Measurements from ENCODE around the gene TBXA2R.
"Not testable (repeated sequence)": the region's sequence is repeated elsewhere in the genome, so short reads cannot be mapped to it uniquely, and the experiment has no call there.

Gene TBXA2R

DNA sequence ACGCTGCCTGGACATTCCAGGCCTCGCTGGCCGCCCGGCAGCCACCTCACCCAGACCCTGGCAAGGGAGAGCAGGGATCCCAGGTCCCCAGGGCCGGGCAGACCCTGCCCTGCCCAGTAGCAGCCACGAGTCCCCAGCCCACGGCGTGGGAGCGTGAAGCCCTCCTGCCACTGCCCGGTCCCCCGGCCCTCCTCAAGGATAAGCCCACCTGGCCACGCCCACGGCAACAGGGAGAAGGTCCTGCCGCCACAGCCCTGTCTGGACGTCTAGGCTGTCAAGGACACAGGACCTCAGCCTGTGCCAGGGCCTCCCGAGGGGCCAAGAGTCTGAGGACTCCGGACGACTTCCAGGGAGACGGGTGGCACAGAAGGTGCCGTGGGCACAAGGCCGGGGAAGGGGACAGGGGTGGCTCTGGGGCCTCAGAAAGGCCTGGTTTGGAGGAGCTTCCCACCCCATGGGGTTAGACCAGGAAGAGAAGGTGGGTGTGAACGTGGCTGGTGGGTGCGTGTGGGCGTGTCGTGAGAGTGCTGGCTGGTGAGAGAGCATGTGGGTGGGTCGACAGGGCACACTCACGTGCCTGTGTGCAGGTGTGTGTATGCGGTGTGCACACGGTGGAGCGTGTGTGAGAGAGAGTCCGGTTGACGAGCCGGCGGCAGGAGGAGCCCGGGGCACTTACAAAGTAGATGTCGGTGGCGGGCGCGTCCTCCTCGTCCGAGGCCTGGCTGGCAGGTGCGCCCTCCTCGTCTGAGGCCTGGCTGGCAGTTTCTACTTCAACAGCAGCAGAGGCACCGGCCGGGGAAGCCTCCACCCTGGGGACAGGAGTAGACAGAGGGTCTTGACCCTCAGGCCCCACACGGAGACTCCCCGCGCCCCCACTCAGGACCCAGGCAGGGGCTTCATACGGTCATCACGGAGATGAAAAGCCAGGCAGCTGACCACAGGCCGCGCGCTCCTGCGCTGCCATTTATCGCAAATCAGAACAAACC lies 31.8 kb upstream of the TBXA2R start:
- no peak for DNase-seq

DNA sequence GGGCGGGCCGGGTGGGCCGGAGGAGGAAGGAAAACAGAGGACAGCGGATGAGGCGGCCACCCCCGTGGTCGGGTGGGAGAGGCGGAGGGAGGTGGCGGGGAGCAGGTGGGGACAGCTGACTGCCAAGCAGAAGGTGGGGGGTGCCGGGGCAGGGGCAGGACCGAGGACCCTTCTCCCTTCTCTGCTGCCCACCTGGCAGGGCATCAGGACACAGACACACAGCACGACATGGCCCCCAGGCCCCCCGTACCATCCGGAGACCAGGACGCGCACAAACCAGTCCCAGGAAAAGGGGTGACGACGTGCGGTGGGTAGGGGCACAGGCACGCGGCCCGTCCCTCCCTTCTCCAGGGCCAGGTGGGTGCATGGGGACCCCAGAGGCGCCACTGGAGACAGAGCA lies 30.9 kb upstream of the TBXA2R start:
- no peak for DNase-seq

DNA sequence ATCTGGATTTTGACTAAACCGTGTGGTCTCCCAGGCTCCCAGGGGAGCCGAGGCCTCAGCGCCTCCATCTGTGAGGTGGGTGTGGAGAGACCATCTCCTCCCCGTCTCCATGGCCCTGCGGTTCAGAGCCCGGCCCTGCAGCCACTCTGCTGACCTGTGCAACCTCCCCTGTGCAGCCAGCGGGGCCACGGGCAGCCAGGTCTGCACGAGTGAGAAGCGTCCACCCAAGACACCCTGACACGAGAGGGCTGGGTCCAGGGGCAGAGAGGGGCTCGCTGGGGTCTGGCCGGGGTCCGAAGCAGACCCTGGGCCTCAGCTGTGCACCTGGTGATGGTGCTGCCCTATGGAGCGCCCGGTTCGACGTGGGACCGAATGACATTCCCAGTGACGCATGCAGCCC lies 30.3 kb upstream of the TBXA2R start:
- no peak for DNase-seq

DNA sequence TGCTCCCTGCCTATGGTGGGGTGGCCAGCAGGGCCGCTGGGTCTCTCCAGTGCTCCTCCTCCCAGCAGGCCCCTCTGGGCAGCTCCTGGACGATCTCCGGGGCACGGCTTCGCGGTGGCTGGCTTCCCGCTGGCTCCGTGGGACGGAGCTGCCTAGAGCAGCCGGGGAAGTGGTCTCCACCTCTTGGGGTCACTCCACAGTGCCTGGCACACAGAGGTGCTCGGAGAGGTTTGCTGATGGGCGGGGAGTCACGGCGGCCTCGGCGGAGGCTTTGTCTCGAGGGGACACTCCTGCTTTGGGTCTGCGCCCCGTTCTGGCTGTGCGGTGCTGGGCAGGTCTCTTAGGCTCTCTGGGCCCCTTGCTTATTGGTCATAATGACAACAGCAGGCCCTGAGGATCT lies 29.8 kb upstream of the TBXA2R start:
- no peak for DNase-seq

DNA sequence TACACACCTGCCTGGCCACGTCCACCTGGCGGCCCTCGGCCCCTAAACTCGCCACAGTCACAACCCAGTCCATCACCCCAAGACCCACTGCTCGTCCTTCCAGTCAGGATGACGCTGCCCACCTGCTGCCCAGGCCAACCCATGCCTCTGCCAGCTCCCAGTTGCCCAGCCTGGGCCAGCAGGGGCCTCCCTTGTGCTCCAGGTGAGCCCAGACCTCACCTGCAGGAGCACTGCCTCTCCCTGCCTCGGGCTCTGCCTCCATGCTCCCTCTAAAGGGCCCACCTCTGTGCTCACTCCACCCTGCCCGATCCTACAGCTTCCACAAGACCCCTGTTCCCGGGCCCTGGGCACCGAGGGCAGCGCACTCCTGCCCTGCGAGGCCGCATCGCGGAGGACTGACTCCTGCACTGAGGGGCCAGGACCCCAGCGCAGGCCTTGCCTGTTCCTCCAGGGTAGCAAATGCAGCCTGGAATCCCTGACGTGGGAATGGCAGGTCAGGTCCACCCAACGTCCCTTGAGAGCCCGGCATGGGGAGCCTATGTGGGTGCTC lies 27.9 kb upstream of the TBXA2R start:
- DNase-seq: no peak

DNA sequence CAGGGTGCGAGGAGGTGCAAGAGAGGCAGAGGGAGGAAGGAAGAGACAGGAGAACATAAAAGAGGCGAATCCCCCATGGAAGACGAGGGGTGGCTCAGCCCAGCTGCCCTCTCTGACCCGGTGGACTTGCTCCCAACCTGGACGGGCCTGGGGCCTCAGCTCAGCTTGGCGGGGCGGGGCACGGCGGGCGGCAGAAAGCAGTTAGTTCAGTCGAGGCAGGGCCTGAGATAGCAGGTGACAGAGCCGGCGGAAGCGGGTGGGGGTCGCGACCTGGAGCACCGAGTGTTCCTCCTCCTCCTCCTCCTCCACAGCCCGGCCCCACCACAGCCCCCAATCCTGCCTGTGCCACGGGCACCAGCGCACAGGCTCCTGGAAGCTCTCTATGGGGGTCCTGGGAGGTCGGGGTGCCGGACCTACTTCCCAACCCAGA lies 26.9 kb upstream of the TBXA2R start:
- no peak for DNase-seq

DNA sequence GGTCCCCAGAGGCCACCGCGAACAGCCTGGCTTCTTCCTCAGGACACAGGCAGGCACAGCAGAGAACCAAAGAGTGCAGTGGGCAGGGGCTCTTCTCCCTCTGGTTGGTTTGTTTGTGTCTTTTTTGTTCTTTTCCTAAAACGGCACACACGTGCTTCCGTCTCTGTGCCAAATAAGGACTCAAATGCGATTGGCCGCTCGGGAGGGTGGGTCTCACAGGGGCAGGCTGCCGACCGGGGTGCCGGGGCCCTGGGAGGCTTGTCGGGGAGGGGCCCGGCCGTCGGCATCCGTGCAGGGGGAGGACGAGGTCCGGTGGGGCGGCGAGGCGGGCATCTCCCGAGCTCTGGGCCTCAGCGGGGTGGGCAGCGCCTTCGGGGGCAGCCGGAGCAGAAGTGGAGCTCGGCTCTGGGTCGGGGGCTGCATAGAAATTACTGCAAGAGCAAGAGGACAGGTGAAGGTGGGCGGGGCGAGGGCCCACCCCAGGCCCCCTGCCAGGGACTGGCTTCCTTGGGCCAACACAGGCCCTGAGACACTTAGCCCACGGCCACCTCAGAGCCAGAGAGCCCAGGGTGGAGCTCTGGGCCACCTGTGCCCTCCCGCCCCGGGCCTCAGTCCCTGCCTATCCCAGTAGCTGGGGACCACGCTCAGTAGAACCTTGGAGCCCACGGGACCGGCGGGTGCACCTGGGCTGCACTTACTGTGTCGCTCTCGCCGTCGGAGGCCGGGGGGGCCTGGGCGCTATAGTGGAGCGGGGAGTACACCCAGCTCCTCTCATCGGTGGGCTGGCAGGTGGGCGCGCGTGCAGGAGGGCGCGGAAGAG lies 26.3 kb upstream of the TBXA2R start:
- DNase-seq: no peak

DNA sequence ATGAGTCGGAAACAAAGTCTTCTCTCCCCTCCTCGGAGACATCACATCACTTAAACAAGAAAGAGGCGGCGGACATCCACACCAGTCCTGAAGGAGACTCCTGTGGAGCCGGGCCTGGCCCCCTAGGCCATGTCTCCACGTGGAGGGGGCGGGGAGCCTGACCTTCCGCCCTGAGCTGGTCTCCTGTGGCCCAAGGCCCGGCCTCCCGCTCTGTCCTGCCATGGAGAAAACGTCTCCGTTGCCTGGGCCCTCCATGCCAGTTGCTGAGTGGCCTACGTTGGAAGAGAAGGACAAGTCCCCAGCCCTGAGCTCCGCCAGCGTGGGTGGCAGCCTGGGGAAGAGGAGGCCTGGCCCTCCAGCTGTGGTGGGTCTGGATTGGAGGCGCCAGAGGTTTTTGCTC lies 25.4 kb upstream of the TBXA2R start:
- no peak for DNase-seq

DNA sequence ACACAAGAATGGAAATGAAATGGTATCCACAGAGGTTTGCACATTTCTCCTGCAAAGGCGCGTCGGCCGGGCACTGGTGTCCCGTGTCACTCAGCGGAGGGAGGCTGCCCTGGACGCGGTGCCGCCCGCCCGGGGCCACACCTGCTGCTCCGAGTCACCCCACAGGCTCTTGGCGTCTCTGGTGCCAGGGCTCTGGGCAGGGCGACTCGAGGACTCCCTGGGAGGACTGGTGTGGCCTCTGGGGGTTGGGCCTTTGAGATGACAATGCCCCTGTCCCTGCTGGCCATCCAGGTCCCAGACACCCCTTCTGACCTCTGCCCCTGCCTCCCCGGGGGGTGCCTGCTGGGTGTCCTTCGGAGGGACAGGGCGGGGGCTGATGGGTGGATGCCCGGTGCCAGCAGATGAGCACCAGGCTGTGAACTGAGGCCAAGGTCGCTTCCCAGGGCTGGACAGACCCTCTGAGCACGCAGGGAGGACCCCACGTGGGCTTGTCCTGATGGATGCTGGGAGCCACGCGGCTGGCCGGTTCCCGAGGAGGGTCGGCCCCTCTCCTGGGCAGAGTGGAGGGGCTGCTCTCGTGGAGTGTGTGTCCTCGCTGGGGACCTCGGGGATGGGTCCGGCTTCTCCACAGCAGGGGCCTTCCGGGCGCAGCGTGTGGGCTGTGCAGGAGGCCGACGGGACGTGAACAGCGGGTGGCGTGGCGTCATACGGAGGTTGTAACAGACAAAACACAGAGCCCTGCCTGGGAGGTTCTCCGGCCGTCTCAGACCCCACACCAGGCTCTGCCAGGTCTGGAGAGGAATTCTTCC lies 24.6 kb upstream of the TBXA2R start:
- DNase-seq: no peak

DNA sequence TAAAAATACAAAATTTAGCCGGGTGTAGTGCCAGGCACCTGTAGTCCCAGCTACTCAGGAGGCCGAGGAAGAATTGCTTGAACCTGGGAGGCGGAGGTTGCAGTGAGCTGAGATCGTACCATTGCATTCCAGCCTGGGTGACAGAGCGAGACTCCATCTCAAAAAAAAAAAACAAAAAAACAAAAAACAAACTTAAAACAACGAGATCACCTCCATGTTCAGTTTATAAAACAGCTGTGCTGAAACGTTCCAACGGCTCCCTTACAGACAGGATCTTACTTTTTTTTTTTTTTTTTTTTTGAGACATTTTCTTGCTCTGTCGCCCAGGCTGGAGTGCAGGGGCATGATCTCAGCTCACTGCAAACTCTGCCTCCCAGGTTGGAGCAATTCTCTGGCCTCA lies 22.1 kb upstream of the TBXA2R start:
- DNase-seq: not testable (repeated sequence)

DNA sequence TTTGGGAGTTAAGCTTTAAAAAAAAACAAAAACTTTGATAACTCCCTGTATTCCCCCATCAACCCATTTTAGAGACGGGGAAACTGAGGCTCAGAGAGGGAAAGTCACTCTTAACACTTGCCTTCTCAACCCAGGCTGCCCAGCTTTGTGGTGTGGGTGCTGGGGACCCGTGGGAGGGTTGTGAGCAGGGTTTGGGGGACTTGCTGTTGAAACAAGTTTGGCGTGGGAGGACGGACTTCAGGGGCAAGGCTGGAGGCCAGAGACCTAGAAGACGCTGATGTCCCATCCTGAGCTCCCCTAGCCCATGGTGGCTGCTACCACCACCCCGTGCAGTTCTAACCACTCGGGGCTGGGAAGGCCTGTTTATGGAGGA lies 20.7 kb upstream of the TBXA2R start:
- no peak for DNase-seq

DNA sequence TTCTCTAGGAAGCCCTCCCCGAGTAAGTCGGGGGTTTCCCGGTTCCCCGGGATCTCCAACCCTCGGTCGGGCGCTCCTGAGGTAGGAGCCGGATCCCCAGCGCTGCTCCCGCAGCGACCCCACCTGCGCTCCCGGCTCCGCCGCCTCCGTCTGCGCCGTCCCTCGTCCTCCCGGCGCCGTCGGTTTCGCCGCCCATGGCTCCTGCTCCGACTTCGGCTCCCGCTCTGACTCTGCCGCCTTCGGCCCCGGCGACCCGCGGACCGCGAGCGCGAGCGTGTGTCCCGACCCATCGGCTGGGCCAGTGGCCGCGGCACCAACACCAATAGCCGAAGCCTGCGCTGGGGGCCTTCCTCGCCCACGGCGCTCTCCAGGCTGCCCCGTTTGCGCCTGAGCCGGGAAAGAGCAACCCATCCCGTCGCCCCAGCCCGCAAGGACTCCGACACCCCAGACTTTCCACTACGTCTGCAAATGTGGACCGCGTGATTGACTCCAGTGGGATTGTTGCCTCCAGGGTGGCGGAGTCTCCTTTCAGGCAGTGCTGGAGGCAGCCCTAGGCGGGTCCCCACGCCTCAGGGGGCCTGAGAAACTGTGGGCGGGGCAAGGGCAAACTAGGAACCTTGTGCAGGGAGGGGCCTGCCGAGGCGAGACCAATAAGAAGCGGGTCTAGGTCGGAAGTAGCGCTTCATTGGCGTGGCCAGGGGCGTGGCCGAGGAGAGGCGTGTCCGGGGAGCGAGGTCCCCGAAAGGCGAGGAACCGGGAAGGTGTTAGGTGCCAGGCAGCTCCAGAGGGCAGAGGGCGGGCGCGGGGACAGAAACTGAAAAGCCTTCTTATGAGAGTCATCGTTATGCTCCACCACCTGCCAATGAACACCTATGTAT lies 20.0 kb upstream of the TBXA2R start, which contains the start of gene CACTIN:
TSS of gene CACTIN (minus strand) at position 318 of the 878 bp plus-strand sequence. CDS start at position 290, 28 bp downstream.
- peak; percentile 99 for DNase-seq

DNA sequence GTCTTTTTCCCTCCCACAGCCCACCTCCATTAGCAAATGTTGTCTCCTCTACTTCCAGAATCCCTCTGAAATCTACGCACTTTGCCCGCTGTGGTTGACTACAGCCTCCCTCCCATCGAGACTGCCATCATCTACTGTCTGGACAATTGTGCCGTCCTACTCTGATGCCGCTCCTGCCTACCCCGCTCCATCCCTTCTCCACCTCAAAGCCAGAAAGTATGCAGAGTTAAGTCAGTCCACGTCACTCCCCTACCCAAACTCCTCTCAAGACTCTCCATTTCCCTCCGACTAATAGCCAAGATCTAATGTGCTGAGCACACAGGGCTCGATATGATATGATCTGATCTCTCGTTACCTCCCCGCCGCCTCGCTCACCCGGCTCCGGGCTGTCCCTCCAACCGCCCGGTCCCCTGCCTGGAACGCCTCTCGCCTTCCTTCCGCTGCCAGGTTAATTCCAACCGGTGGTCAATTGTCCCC lies 19.4 kb upstream of the TBXA2R start:
- peak; percentile 28 for DNase-seq

DNA sequence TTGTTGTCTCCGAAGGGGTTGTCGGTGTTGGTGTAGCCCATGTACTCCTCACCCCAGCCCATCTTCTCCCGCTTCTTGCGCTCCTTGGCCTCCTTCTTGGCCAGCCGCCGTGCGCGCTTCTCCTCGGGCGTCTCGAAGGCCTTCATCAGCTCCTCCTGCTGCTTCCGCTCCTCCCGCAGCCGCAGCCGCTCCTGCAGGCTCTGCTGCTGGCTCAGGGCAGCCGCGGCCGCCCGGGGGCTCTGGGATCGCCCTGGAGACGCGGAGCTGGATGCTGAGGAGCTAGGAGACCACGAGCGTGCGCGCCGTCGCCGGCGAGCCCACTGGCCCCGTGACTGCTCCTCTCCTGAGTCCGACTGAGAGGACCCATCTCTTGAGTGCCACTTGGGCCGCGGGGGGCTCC lies 17.0 kb upstream of the TBXA2R start:
- no peak for DNase-seq

DNA sequence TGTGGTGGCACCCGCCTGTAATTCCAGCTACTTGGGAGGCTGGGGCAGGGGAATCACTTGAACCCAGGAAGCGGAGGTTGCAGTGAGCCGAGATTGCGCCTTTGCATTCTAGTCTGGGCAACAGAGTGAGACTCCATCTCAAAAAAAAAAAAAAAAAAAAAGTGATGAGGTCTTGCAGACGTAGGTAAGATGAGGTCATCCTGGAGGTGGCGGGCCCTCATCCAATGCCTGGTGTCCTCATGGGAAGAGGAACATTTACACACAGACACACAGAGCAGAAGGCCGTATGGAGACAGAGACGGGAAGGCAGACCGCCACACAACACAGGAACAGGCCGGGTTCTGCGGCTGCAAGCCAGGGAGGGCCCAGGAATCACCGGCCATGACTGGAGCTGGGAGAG lies 15.5 kb upstream of the TBXA2R start:
- DNase-seq: no peak

DNA sequence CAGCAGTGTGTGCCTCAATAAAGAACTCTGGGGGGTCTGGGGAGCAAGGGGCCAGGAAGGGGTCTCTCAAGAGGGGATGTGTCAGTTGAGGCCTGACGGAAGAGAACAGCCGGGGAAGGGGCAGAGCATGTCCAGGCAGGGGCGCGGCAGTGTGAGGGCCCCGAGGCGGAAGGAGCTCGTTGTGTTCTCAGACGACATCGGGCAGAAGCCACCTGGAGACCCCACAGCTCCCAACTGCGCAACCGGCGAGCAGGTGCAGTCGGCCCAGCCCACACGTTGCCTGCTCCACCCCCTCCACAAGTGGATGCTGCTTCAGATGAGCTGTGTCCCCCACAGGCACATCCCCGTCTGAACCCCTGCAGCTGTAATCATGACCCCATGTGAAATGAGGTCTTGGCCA lies 15.0 kb upstream of the TBXA2R start:
- DNase-seq: no peak

DNA sequence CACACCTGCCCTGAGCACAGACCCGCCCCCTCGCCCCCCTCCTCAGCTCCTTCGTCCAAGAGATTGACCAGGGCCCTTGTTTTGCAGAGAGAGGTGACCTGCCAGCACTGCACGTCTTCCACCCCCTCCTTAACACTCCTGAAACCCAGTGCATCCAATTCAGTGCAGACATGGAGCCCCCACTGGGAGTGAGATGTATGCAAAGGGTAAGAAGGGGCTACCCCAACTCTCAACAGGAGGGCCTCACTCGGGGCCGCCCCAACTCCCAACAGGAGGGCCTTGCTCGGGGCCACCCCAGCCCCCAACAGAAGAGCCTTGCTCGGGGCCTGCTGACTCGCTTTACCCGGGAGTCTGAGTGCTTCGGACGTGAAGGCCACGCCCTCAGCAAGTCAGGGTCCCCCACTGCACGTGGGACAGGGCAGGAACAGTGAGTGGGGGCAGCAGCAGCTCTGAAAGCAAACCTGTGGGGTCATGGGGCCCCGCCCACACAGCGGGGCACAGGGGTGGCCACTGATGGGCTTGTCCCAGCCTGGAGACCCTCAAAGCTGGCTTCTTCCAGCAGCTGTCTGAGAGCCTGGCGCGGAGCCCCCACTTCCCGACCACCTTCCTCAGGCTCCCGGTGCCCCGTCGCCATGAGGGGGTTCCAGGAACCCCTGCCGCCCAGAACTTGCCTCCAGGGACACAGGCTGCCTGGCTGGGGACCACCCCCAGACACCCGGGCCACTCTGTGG lies 14.3 kb upstream of the TBXA2R start:
- DNase-seq: no peak

DNA sequence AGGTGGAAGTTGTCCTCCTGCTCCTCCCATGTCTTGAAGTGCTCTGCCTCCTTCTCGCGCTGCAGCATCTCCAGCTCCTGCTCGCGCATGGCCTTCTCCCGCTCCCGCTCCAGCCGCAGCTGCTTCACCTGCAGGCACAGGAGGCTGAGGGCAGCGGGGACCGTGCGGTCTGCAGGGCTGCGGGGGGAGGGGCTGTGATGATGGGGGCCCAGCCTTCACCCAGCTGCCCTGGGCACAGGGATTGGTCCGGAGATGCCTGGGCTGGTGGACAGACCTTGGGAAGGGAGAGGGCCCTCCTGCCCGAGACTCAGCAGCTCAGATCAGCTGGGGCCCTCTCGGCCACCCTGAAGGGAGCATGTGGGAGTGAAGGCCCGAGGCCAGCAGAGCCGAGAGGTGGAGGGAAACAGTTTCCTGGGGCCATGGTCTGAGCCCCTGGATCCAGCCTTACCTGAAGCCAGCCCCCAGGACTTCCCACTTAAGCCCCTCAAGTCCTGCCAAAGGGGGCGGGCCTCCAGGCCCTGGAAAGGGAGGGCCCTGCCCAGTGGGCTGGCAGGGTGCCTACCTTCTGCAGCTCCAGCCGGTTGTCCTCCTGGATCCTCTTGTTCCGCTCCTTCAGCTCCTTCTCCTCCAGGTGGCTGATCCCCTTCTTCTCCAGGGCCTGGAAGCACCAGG lies 13.6 kb upstream of the TBXA2R start:
- DNase-seq: no peak

DNA sequence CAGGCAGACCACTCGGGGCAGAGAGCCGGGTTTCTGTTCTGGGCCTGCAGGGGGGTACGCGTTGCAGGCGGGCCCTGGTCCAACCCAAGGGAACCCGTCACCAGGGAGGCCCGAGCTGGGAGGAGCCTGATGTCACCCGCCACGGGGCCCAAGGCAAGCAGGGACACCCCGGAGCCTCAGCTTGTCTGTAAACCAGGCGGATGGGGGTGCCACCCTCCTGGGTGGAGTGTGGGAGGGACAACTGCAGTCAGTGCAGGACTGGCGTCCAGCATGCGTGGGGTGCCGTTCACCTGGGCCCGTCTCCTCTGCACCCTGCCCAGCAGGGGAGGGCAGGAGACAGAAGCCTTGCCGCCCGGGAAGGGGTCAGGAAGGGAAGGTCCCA lies 12.9 kb upstream of the TBXA2R start:
- DNase-seq: no peak
